ENCODE measurements around the gene SH2D1A.

Gene SH2D1A

GRCh38 chrX:124421898-124422655 is 75.7 kb downstream of the SH2D1A start:
- no peak for DNase-seq (ENCODE audit: low read depth)

All from HS-5 (cell line).